Right lobe of liver (tissue), 6 donors: ENCODE data around the gene SCYL1. TPM values are rescaled to one million over a fixed set of nuclear protein-coding genes. Genes with fewer than 3 reads are reported as not detected.
A peak's percentile ranks its signal among the peaks of the same experiment; 100 is the strongest.

Experiments used
- ATAC-seq, 4 donors: fragments of 200-7000 bp; cut with Tn5 transposase; one replicate each; pipeline ENCODE4 v1.9.1; 2020; ENCODE audit warnings: mild to moderate bottlenecking in 4 of 4, moderate library complexity in 4 of 4
- DNase-seq, 3 donors: peaks; one replicate each; pipeline ENCODE4 v3.0.0-alpha.2; 2020
- H3K27ac ChIP-seq, 3 donors: fragments of 200-600 bp; one replicate each; pipeline ENCODE4 v1.8.0; 2022
- H3K27me3 ChIP-seq, 2 donors: fragments of 200-600 bp; one replicate each; pipeline ENCODE4 v1.8.0; 2022
- H3K36me3 ChIP-seq, 4 donors: fragments of 200-600 bp; sonication (generic) in 1 of 4; one replicate each; pipeline versions ENCODE4 v1.5.1 to v1.8.0; 2017 to 2022; ENCODE audit warnings: control low read depth in 1 of 4
- H3K4me1 ChIP-seq, 4 donors: fragments of 200-600 bp; sonication (generic) in 1 of 4; one replicate each; pipeline versions ENCODE4 v1.5.1 to v1.8.0; 2017 to 2022; ENCODE audit warnings: control low read depth in 1 of 4
- H3K4me3 ChIP-seq, 3 donors: fragments of 200-600 bp; one replicate each; pipeline ENCODE4 v1.8.0; 2022
- H3K9me3 ChIP-seq, 4 donors: fragments of 200-600 bp; sonication (generic) in 1 of 4; one replicate each; pipeline versions ENCODE4 v1.5.1 to v1.8.0; 2017 to 2022; ENCODE audit warnings: control low read depth in 1 of 4
- CTCF ChIP-seq, 4 donors: fragments of 200-600 bp in 3 of 4; fragments of 450-650 bp in 1 of 4; IDR thresholded peaks; one replicate each; pipeline versions ENCODE4 v1.5.1 to v1.8.0; 2016 to 2022; ENCODE audit warnings: antibody characterized with exemption in 4 of 4, mild to moderate bottlenecking in 2 of 4
- POLR2A ChIP-seq: fragments of 450-650 bp; IDR thresholded peaks from one replicate; pipeline ENCODE4 v1.6.1; 2017; ENCODE audit warnings: antibody characterized with exemption, mild to moderate bottlenecking
- WGBS: methylation state at CpG from one replicate; pipeline ENCODE4 v1.1.6; 2018; ENCODE audit warnings: low coverage, low lambda C conversion rate; ENCODE audit not compliant: insufficient coverage; ENCODE audit errors: missing lambda C conversion rate; 5-methylcytosine and 5-hydroxymethylcytosine counted together
- intact Hi-C, 2 donors: fragments of 100-400 bp; cut with DNase I; formaldehyde crosslinking; loops; one replicate each; pipeline versions ENCODE4 v1.11.2 to v1.14.1; 2022
- total RNA-seq, 6 experiments: library from RNA; depleted of rRNA in 2 of 6; stranded (reverse); fragments of >200 nt in 2 of 6; fragmentation: NEBNext Ultra II Directional in 3 of 6; extraction: Animal tissue kit (Norgen Biotek cat#: 25700) in 3 of 6; gene quantifications; one replicate each; pipeline versions ENCODE4 v1.1.0 to v1.2.4, GENCODE V29; 2016 to 2023
- donor health status: DM: no; HTN: yes; CAD: no.
- donor health status: DM: no; HTN: no; CAD: no.
- donor health status: DM: no; HTN: no; CAD: no.
- donor health status: DM: no; HTN: yes; CAD: no.
- donor health status: DM: no; HTN: yes; CAD: no.

Gene SCYL1
- total RNA-seq, 6 experiments from 2014 or later, result 51.3 to 82.3 (median 57.0) TPM

GRCh38 chr11:65565624-65566453 is 41.0 kb downstream of the SCYL1 start:
- Histone ChIP-seq H3K27ac (no peak overlapping the region), H3K4me3 (no peak overlapping the region), H3K27me3 (no peaks in the 10 kb centered on the region), H3K9me3 (no peaks in the 10 kb centered on the region), H3K4me1 (peaks cover 0 to 16% (median 5%) of the 10 kb centered on the region in 4 donors), H3K36me3 (no peaks in the 10 kb centered on the region)
- intact Hi-C loops, result no loop called here
- DNase-seq (no peak), ATAC-seq (no peak)
- WGBS, result 44% methylated on average over 5 of the region's 7 CpGs
- TF ChIP-seq CTCF (IDR thresholded peaks at IDR 0.05) (no peak), POLR2A (no peak)

GRCh38 chr11:65569164-65569972 is 44.5 kb downstream of the SCYL1 start:
- H3K36me3 ChIP-seq, result no peaks in the 10 kb centered on the region
- 6% methylated on average over 27 of the region's 28 CpGs for WGBS
- H3K9me3 ChIP-seq, result no peaks in the 10 kb centered on the region
- TF ChIP-seq POLR2A, result no peak
- TF ChIP-seq CTCF (IDR thresholded peaks at IDR 0.05), result no peak
- intact Hi-C loops, result no loop called here
- DNase-seq, result no peak
- H3K4me3 ChIP-seq, result peak overlapping the region; percentile 86 to 99 (median 93)
- no peaks in the 10 kb centered on the region for H3K27me3 ChIP-seq
- ATAC-seq, result peak; percentile 1 to 21 (median 5)
- H3K4me1 ChIP-seq, result peaks cover 0 to 42% (median 20%) of the 10 kb centered on the region in 4 donors
- peak overlapping the region; percentile 74 to 91 (median 83) for H3K27ac ChIP-seq

- Histone ChIP-seq H3K27ac (peak within 1 kb of the TSS; percentile 74 to 91 (median 83)), H3K9me3 (no peaks in the 10 kb centered on the region), H3K4me3 (peak within 1 kb of the TSS; percentile 86 to 99 (median 93)), H3K36me3 (no peaks in the 10 kb centered on the region), H3K4me1 (peaks cover 0 to 51% (median 20%) of the 10 kb centered on the region in 4 donors), H3K27me3 (no peaks in the 10 kb centered on the region)
- 0% methylated on average over 14 of the region's 89 CpGs for WGBS
- DNase-seq (peak; percentile 98 to 100 (median 98)), ATAC-seq (peak; percentile 74 to 83 (median 79))
- TF ChIP-seq CTCF (IDR thresholded peaks at IDR 0.05) (peak; percentile 41 to 55 (median 43)), POLR2A (peak; percentile 68)
- intact Hi-C loops, result loop anchor here in 1 of 2 donors (5.0 kb wide), 1 partner anchor 33 kb away; no protein-coding TSS in a partner anchor
Observed at GRCh38 chr11:65569973-65570918, 45.4 kb downstream of the SCYL1 start, which contains the start of gene ZNRD2. Gene ZNRD2, plus strand, starts transcription at chr11:65570477. Its CDS starts 15 bp downstream, at chr11:65570492.

GRCh38 chr11:65571420-65571819 is 46.5 kb downstream of the SCYL1 start:
- no peaks in the 10 kb centered on the region for H3K9me3 ChIP-seq
- H3K4me1 ChIP-seq, result peaks cover 0 to 54% (median 20%) of the 10 kb centered on the region in 4 donors
- peak overlapping the region; percentile 86 to 99 (median 93) for H3K4me3 ChIP-seq
- WGBS, result no CpG with 5 or more reads among the region's 9 CpGs
- H3K36me3 ChIP-seq, result no peaks in the 10 kb centered on the region
- H3K27ac ChIP-seq, result peak overlapping the region in 1 of 3 donors; percentile 83
- intact Hi-C loops, result loop anchor here in 1 of 2 donors (5.0 kb wide), 1 partner anchor 34 kb away; no protein-coding TSS in a partner anchor
- ATAC-seq (no peak), DNase-seq (peak in 1 of 3 donors; percentile 27)
- H3K27me3 ChIP-seq, result no peaks in the 10 kb centered on the region
- TF ChIP-seq CTCF (IDR thresholded peaks at IDR 0.05) (no peak), POLR2A (no peak)
